ENCODE data around the gene SNCAIP. TPM values are rescaled to one million over a fixed set of nuclear protein-coding genes. Genes with fewer than 3 reads are reported as not detected.

Gene SNCAIP
- total and polyA plus RNA-seq, 7 donors = 0.18 to 0.87 (median 0.38) TPM

DNA sequence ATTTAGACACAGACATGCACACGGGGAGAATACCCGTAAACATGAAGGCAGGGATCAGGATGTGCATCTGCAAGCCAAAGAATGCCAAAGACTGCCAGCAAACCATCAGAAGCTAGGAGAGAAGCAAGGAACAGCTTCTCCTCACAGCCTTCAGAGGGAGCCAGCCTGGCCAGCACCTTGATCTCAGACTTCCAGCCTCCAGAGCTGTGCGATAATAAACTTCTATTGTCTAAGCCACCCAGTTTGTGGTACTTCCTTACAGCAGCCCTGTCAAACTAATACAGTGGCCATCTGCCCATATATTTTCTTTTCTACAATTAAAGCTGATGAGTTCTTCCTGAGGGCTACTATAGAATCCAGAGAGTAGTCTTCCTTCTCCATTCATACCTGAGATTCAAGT is 135.0 kb downstream of the SNCAIP start:
- no peaks in the 10 kb centered on the region for H3K4me1 ChIP-seq
- no peaks in the 10 kb centered on the region for H3K9me3 ChIP-seq
- intact Hi-C loops (cut with DNase I) = no loop called here
- no peak overlapping the region for H3K27ac ChIP-seq
- H3K27me3 ChIP-seq (ENCODE audit: insufficient read depth in 3 of 3, low read length in 2 of 3) = no peaks in the 10 kb centered on the region
- no peaks in the 10 kb centered on the region for H3K36me3 ChIP-seq (ENCODE audit: insufficient read depth in 1 of 2, low read depth in 1 of 2)
- no peak for ATAC-seq
- TF ChIP-seq, protein P1, sequence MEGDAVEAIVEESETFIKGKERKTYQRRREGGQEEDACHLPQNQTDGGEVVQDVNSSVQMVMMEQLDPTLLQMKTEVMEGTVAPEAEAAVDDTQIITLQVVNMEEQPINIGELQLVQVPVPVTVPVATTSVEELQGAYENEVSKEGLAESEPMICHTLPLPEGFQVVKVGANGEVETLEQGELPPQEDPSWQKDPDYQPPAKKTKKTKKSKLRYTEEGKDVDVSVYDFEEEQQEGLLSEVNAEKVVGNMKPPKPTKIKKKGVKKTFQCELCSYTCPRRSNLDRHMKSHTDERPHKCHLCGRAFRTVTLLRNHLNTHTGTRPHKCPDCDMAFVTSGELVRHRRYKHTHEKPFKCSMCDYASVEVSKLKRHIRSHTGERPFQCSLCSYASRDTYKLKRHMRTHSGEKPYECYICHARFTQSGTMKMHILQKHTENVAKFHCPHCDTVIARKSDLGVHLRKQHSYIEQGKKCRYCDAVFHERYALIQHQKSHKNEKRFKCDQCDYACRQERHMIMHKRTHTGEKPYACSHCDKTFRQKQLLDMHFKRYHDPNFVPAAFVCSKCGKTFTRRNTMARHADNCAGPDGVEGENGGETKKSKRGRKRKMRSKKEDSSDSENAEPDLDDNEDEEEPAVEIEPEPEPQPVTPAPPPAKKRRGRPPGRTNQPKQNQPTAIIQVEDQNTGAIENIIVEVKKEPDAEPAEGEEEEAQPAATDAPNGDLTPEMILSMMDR (IDR thresholded peaks at IDR 0.05) = no peak
- WGBS, 3 donors = 78 to 82% (median 80%) methylated on average over 3 of the region's 3 CpGs
- no peak overlapping the region for H3K4me3 ChIP-seq
- DNase-seq = no peak

- no peak for DNase-seq
- no peak overlapping the region for H3K27ac ChIP-seq
- no peaks in the 10 kb centered on the region for H3K27me3 ChIP-seq (ENCODE audit: insufficient read depth in 3 of 3, low read length in 2 of 3)
- intact Hi-C loops (cut with DNase I) = no loop called here
- H3K4me3 ChIP-seq = no peak overlapping the region
- TF ChIP-seq, protein P1 (IDR thresholded peaks at IDR 0.05) = no peak
- WGBS, 3 donors = 73 to 78% (median 75%) methylated on average over 3 of the region's 3 CpGs
- no peaks in the 10 kb centered on the region for H3K36me3 ChIP-seq (ENCODE audit: insufficient read depth in 1 of 2, low read depth in 1 of 2)
- ATAC-seq = no peak
- no peaks in the 10 kb centered on the region for H3K9me3 ChIP-seq
- no peaks in the 10 kb centered on the region for H3K4me1 ChIP-seq
These were observed 135.8 kb downstream of the SNCAIP start for GRCh38 chr5:122447879-122448278.

- no peak overlapping the region for H3K27ac ChIP-seq
- intact Hi-C loops (cut with DNase I) = no loop called here
- no peaks in the 10 kb centered on the region for H3K36me3 ChIP-seq (ENCODE audit: insufficient read depth in 1 of 2, low read depth in 1 of 2)
- no peaks in the 10 kb centered on the region for H3K9me3 ChIP-seq
- H3K4me1 ChIP-seq = no peaks in the 10 kb centered on the region
- no peak for ATAC-seq
- no peak for DNase-seq
- no peak overlapping the region for H3K4me3 ChIP-seq
- TF ChIP-seq, protein P1 (IDR thresholded peaks at IDR 0.05) = no peak
- H3K27me3 ChIP-seq (ENCODE audit: insufficient read depth in 3 of 3, low read length in 2 of 3) = no peaks in the 10 kb centered on the region
These were observed 142.5 kb downstream of the SNCAIP start for GRCh38 chr5:122454541-122454940.

DNA sequence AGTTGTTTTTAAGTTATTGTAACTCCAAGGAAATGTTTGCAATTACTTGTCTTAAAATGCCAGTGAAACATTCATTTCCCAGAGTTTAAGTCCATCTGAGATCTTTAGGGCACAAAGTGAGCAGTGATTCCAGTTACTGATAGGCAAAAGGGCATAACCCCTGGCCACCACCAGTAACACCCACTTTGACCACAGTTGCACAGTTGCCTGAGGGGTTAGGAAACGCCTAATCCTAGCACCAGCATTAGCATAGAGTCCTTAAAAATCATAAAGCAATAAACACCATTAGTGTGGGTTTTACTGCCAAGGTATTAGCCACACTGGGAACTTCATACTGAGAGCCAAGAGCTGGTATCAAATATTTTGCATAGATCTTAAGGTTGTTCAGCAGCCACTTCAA is 143.9 kb downstream of the SNCAIP start:
- WGBS, 3 donors = 52 to 70% (median 58%) methylated on average over 1 of the region's 1 CpG
- Histone ChIP-seq H3K36me3 (ENCODE audit: insufficient read depth in 1 of 2, low read depth in 1 of 2) (no peaks in the 10 kb centered on the region), H3K4me1 (no peaks in the 10 kb centered on the region), H3K4me3 (no peak overlapping the region), H3K27ac (no peak overlapping the region), H3K27me3 (ENCODE audit: insufficient read depth in 3 of 3, low read length in 2 of 3) (no peaks in the 10 kb centered on the region), H3K9me3 (no peaks in the 10 kb centered on the region)
- TF ChIP-seq, protein P1 (IDR thresholded peaks at IDR 0.05) = no peak
- no peak for DNase-seq
- ATAC-seq = no peak
- intact Hi-C loops (cut with DNase I) = no loop called here

DNA sequence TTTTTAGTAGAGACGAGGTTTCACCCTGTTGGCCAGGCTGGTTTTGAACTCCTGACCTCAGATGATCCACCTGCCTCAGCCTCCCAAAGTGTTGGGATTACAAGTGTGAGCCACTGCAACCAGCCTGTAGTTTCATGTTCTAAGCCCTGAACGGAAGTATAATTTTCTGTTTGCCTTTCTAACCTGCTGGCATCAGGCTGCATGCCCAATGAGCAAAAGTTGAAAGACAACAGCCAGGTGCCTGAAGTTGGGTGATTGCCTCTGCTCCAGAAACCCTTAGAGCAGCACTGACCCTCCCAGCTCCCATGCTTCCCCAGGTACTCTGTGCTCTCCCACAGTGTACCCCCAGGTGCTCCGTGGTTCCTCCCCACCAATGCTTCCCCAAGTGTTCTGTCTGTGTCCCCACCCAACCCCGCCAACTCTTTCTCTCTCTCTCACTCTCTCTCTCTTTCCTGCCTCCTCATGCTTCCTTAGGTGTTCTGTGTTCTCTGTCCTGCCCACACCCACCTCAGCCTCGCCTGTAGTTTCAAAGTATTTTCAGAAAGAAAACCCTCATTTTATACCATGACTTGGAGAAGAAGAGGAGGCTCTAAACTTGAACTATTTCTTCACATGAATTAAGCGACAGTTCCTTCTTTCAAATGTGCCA is 145.3 kb downstream of the SNCAIP start:
- WGBS, 3 donors = 80 to 86% (median 81%) methylated on average over 6 of the region's 6 CpGs
- no peak overlapping the region for H3K4me3 ChIP-seq

More for the DNA sequence above, 145.3 kb downstream of the SNCAIP start:
- Histone ChIP-seq H3K27me3 (ENCODE audit: insufficient read depth in 3 of 3, low read length in 2 of 3) (no peaks in the 10 kb centered on the region), H3K9me3 (no peaks in the 10 kb centered on the region), H3K4me1 (no peaks in the 10 kb centered on the region), H3K36me3 (ENCODE audit: insufficient read depth in 1 of 2, low read depth in 1 of 2) (no peaks in the 10 kb centered on the region), H3K27ac (no peak overlapping the region)
- TF ChIP-seq, protein P1 (IDR thresholded peaks at IDR 0.05) = no peak
- intact Hi-C loops (cut with DNase I) = no loop called here
- no peak for ATAC-seq
- no peak for DNase-seq
